ENCODE data around the gene DEPDC4.

DNA sequence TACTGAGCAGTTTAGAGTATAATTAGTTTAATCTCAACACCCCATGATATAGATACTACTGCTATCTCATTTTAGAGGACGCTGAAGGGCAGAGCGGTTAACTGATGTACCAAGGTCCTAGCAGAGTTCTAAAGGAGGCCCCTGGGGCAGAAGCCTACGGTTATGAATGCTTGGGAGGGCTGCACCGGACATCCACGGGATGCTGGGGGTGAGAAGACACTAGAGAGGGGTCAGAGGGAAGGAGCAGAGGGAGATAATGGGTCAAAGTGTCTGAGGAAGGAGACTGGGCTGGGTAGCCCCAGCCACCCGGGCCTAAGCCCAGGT, 67.9 kb downstream of the DEPDC4 start:
- TF ChIP-seq ZXDB (tag by site-specific recombination; IDR thresholded peaks at IDR 0.05): no peak
- TF ChIP-seq ZNF138 (tag by site-specific recombination; IDR thresholded peaks at IDR 0.05; ENCODE audit: borderline replicate concordance): no peak
- no peak for TF ChIP-seq ZSCAN30 (tag by site-specific recombination; IDR thresholded peaks at IDR 0.05)
- no peak for TF ChIP-seq ZNF416 (tag by site-specific recombination; IDR thresholded peaks at IDR 0.05)
- TF ChIP-seq, protein P1, sequence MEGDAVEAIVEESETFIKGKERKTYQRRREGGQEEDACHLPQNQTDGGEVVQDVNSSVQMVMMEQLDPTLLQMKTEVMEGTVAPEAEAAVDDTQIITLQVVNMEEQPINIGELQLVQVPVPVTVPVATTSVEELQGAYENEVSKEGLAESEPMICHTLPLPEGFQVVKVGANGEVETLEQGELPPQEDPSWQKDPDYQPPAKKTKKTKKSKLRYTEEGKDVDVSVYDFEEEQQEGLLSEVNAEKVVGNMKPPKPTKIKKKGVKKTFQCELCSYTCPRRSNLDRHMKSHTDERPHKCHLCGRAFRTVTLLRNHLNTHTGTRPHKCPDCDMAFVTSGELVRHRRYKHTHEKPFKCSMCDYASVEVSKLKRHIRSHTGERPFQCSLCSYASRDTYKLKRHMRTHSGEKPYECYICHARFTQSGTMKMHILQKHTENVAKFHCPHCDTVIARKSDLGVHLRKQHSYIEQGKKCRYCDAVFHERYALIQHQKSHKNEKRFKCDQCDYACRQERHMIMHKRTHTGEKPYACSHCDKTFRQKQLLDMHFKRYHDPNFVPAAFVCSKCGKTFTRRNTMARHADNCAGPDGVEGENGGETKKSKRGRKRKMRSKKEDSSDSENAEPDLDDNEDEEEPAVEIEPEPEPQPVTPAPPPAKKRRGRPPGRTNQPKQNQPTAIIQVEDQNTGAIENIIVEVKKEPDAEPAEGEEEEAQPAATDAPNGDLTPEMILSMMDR (tag by site-specific recombination; IDR thresholded peaks at IDR 0.05): no peak
- TF ChIP-seq, protein P2, sequence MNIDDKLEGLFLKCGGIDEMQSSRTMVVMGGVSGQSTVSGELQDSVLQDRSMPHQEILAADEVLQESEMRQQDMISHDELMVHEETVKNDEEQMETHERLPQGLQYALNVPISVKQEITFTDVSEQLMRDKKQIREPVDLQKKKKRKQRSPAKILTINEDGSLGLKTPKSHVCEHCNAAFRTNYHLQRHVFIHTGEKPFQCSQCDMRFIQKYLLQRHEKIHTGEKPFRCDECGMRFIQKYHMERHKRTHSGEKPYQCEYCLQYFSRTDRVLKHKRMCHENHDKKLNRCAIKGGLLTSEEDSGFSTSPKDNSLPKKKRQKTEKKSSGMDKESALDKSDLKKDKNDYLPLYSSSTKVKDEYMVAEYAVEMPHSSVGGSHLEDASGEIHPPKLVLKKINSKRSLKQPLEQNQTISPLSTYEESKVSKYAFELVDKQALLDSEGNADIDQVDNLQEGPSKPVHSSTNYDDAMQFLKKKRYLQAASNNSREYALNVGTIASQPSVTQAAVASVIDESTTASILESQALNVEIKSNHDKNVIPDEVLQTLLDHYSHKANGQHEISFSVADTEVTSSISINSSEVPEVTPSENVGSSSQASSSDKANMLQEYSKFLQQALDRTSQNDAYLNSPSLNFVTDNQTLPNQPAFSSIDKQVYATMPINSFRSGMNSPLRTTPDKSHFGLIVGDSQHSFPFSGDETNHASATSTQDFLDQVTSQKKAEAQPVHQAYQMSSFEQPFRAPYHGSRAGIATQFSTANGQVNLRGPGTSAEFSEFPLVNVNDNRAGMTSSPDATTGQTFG (tag by site-specific recombination; IDR thresholded peaks at IDR 0.05; ENCODE audit: borderline replicate concordance): no peak
- TF ChIP-seq ZBTB11 (tag by site-specific recombination; conservative IDR thresholded peaks at IDR 0.05; ENCODE audit: low read depth): no peak

Data from HEK293 (cell line).